ENCODE data around the gene VSTM5.

Gene VSTM5

GRCh38 chr11:93861808-93862207 is 11.4 kb upstream of the VSTM5 start:
- H3K9me3 ChIP-seq (ENCODE audit: low read length) = no peaks in the 10 kb centered on the region
- TF ChIP-seq, protein P1, sequence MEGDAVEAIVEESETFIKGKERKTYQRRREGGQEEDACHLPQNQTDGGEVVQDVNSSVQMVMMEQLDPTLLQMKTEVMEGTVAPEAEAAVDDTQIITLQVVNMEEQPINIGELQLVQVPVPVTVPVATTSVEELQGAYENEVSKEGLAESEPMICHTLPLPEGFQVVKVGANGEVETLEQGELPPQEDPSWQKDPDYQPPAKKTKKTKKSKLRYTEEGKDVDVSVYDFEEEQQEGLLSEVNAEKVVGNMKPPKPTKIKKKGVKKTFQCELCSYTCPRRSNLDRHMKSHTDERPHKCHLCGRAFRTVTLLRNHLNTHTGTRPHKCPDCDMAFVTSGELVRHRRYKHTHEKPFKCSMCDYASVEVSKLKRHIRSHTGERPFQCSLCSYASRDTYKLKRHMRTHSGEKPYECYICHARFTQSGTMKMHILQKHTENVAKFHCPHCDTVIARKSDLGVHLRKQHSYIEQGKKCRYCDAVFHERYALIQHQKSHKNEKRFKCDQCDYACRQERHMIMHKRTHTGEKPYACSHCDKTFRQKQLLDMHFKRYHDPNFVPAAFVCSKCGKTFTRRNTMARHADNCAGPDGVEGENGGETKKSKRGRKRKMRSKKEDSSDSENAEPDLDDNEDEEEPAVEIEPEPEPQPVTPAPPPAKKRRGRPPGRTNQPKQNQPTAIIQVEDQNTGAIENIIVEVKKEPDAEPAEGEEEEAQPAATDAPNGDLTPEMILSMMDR (IDR thresholded peaks at IDR 0.05; ENCODE audit: low read length) = no peak
- no peak for TF ChIP-seq EZH2 (IDR thresholded peaks at IDR 0.05; ENCODE audit: borderline replicate concordance, low read length)
- no peak overlapping the region for H3K4me2 ChIP-seq (ENCODE audit: low read length)
- H3K36me3 ChIP-seq (ENCODE audit: insufficient read depth, low read length) = no peaks in the 10 kb centered on the region
- no peaks in the 10 kb centered on the region for H3K9me2 ChIP-seq (ENCODE audit: low read depth, low read length)
- no peak overlapping the region for H3K9ac ChIP-seq (ENCODE audit: low read length)
- no peak overlapping the region for H2AFZ ChIP-seq (ENCODE audit: low read length)
- no peak overlapping the region for H3K27ac ChIP-seq (ENCODE audit: low read depth, low read length, poor library complexity, severe bottlenecking)
- H3K4me1 ChIP-seq (ENCODE audit: insufficient read depth, low read length, severe bottlenecking) = no peaks in the 10 kb centered on the region
- no peaks in the 10 kb centered on the region for H4K20me1 ChIP-seq (ENCODE audit: insufficient read depth, low read length)
- no peaks in the 10 kb centered on the region for H3K79me2 ChIP-seq (ENCODE audit: insufficient read depth, low read length)
- no peaks in the 10 kb centered on the region for H3K27me3 ChIP-seq (ENCODE audit: insufficient read depth, low read length)
- H3F3A ChIP-seq (ENCODE audit: insufficient read depth, low read length) = no peaks in the 10 kb centered on the region
- no peak overlapping the region for H3K4me3 ChIP-seq (ENCODE audit: low read depth, low read length, poor library complexity, severe bottlenecking)

GRCh38 chr11:93858121-93858775 is 7.8 kb upstream of the VSTM5 start:
- Histone ChIP-seq H3K4me3 (ENCODE audit: low read depth, low read length, poor library complexity, severe bottlenecking) (no peak overlapping the region), H3K27ac (ENCODE audit: low read depth, low read length, poor library complexity, severe bottlenecking) (no peak overlapping the region), H3K4me1 (ENCODE audit: insufficient read depth, low read length, severe bottlenecking) (no peaks in the 10 kb centered on the region), H3K9me2 (ENCODE audit: low read depth, low read length) (no peaks in the 10 kb centered on the region), H3K4me2 (ENCODE audit: low read length) (no peak overlapping the region), H2AFZ (ENCODE audit: low read length) (no peak overlapping the region), H3K9me3 (ENCODE audit: low read length) (no peaks in the 10 kb centered on the region), H4K20me1 (ENCODE audit: insufficient read depth, low read length) (no peaks in the 10 kb centered on the region), H3F3A (ENCODE audit: insufficient read depth, low read length) (no peaks in the 10 kb centered on the region), H3K27me3 (ENCODE audit: insufficient read depth, low read length) (no peaks in the 10 kb centered on the region; the same call in 1 of the 2 replicates), H3K9ac (ENCODE audit: low read length) (no peak overlapping the region), H3K79me2 (ENCODE audit: insufficient read depth, low read length) (no peaks in the 10 kb centered on the region), H3K36me3 (ENCODE audit: insufficient read depth, low read length) (no peaks in the 10 kb centered on the region)
- TF ChIP-seq EZH2 (IDR thresholded peaks at IDR 0.05; ENCODE audit: borderline replicate concordance, low read length) = no peak
- TF ChIP-seq, protein P1 (IDR thresholded peaks at IDR 0.05; ENCODE audit: low read length) = no peak

DNA sequence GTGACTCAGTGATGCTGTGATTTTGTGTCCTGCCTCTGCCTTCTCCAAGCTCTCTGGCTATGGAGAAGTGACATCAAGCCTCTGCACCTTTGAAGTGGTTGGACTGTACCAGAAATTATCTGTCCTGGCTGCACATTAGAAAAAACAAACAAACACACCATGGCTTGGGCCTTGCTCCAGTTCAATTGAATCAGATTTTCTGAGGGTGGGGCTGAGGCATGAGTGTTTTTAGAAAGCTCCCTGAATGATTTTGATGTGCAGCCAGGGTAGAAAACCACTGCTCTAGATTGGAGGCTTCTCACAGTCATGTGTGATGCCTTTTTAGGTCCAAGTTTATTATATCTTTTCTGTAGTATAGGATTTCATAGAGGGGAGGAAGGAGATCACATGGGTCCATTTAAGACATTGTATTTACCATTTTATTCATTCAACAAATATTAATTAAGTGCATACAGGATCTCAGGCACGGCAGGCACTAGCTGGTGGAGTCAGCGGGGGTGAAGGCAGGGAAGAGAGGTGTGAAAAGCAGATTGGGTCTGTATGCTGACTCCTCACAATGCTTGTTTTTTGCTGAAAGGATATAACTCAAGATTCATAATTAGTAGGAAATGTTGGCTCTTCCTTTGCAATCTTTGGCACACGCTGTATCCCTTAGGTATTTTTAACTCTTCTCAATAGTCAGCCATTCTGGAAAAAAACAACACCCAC is 7.1 kb upstream of the VSTM5 start:
- Histone ChIP-seq H3K27ac (ENCODE audit: low read depth, low read length, poor library complexity, severe bottlenecking) (no peak overlapping the region), H3K9me3 (ENCODE audit: low read length) (no peaks in the 10 kb centered on the region), H3K27me3 (ENCODE audit: insufficient read depth, low read length) (no peaks in the 10 kb centered on the region; the same call in 1 of the 2 replicates), H3K36me3 (ENCODE audit: insufficient read depth, low read length) (no peaks in the 10 kb centered on the region), H3K4me2 (ENCODE audit: low read length) (no peak overlapping the region), H3K9me2 (ENCODE audit: low read depth, low read length) (no peaks in the 10 kb centered on the region), H4K20me1 (ENCODE audit: insufficient read depth, low read length) (no peaks in the 10 kb centered on the region), H2AFZ (ENCODE audit: low read length) (no peak overlapping the region), H3K9ac (ENCODE audit: low read length) (no peak overlapping the region), H3K79me2 (ENCODE audit: insufficient read depth, low read length) (no peaks in the 10 kb centered on the region), H3K4me3 (ENCODE audit: low read depth, low read length, poor library complexity, severe bottlenecking) (no peak overlapping the region), H3F3A (ENCODE audit: insufficient read depth, low read length) (no peaks in the 10 kb centered on the region), H3K4me1 (ENCODE audit: insufficient read depth, low read length, severe bottlenecking) (no peaks in the 10 kb centered on the region)
- TF ChIP-seq, protein P1 (IDR thresholded peaks at IDR 0.05; ENCODE audit: low read length) = no peak
- TF ChIP-seq EZH2 (IDR thresholded peaks at IDR 0.05; ENCODE audit: borderline replicate concordance, low read length) = no peak
